ENCODE results near the gene CTAGE6.
"Not testable (repeated sequence)": the region's sequence is repeated elsewhere in the genome, so short reads cannot be mapped to it uniquely, and the experiment has no call there.

GRCh38 chr7:143772738-143773468, 15.4 kb upstream of the CTAGE6 start:
- not testable (repeated sequence) for TF ChIP-seq CTCF (IDR thresholded peaks at IDR 0.05); POLR2AphosphoS5 (IDR thresholded peaks at IDR 0.05; ENCODE audit: low read depth, low read length); TCF7L2 (IDR thresholded peaks at IDR 0.05; ENCODE audit: low read depth, low read length)
- TF ChIP-seq, protein P1, sequence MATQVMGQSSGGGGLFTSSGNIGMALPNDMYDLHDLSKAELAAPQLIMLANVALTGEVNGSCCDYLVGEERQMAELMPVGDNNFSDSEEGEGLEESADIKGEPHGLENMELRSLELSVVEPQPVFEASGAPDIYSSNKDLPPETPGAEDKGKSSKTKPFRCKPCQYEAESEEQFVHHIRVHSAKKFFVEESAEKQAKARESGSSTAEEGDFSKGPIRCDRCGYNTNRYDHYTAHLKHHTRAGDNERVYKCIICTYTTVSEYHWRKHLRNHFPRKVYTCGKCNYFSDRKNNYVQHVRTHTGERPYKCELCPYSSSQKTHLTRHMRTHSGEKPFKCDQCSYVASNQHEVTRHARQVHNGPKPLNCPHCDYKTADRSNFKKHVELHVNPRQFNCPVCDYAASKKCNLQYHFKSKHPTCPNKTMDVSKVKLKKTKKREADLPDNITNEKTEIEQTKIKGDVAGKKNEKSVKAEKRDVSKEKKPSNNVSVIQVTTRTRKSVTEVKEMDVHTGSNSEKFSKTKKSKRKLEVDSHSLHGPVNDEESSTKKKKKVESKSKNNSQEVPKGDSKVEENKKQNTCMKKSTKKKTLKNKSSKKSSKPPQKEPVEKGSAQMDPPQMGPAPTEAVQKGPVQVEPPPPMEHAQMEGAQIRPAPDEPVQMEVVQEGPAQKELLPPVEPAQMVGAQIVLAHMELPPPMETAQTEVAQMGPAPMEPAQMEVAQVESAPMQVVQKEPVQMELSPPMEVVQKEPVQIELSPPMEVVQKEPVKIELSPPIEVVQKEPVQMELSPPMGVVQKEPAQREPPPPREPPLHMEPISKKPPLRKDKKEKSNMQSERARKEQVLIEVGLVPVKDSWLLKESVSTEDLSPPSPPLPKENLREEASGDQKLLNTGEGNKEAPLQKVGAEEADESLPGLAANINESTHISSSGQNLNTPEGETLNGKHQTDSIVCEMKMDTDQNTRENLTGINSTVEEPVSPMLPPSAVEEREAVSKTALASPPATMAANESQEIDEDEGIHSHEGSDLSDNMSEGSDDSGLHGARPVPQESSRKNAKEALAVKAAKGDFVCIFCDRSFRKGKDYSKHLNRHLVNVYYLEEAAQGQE (IDR thresholded peaks at IDR 0.05; ENCODE audit: insufficient read depth in 1 of 2, low read depth in 2 of 2, low read length in 1 of 2): not testable (repeated sequence)
